Hindlimb muscle (tissue), 1 donor: ENCODE measurements around the gene ATXN10. TPM values are rescaled to one million over a fixed set of nuclear protein-coding genes. Genes with fewer than 3 reads are reported as not detected.

Experiments used
- DNase-seq: peaks from one replicate; pipeline ENCODE4 v3.0.0-alpha.2; 2013
- polyA plus RNA-seq: library from polyadenylated mRNA; unstranded; fragments of 120-200 nt; gene quantifications from one replicate; pipeline ENCODE4 v1.2.1, GENCODE V29; 2013; ENCODE audit not compliant: insufficient read length

Gene ATXN10
- polyA plus RNA-seq, 1 donor = 174 TPM

DNA sequence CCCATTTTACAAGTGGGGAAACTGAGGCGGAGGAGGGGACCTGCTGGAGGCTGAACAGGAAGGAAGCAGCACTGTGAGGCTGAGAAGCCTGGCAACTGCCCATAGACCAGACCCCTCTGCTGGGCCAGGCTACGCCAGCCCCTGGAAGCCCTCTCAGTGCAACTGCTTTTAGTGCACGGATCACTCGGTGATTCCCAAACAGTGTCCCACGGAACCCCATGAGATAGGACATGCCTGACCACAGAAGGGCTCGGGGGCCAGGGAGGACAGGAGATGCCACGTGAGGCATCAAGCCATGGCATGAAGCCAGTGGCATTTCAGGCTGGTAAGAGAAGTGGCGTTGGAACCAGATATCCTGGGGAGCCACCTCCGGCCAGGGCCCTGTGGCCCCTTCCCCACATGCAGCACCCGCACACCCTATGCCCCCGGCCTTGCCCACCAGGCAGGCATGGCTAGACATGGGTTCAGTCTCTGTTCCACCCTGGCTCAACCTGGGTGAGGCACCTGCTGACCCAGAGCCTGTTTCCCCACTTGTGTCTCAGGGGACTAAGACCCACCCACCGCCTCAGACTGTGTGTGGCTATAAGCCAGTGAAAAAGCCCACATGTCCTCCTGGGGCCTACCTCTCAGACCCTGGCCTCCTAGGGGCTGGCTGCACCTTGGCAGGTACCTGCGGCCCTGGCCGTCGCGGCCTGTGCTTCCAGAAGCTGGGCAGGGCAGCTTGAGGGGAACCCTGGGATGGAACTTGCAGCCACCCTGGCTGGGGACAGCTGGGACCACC, 221.2 kb downstream of the ATXN10 start:
- DNase-seq = no peak

DNA sequence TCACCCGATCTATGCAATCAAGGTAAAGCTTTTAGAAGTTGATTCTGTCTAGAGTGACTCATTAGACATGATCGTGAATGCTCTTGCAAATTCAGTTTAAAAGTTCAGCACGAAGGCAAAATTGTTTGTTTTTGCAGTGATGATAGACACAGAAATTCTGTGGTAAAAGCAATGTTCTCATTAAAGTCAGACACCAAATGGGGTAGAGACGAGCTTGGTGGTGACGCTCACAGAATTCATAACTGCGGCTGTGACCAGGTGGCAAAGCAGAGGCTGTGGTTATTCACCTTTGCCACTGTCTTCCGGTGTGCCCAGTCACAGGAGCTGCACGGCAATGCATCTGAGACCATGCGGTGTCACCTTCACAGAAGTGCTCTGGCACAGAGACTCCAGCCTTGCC, 221.9 kb downstream of the ATXN10 start:
- DNase-seq = no peak

Other genes starting within 250 kb of the ATXN10 start
- gene FBLN1, start 169.0 kb upstream of the ATXN10 start, polyA plus RNA-seq = 134 TPM